ENCODE data around the gene LYRM1.

LYRM1 gene

GRCh38 chr16:20904507-20905081 lies 4.0 kb downstream of the LYRM1 start:
- Histone ChIP-seq H3K36me3 (replicated peaks) (no peaks in the 10 kb centered on the region), H3K27me3 (replicated peaks) (no peaks in the 10 kb centered on the region), H3K27ac (peak overlapping the region; percentile 54), H3K4me3 (ENCODE audit: low read depth, low read length) (no peak overlapping the region)
- DNase-seq, result peak; percentile 71
- in situ Hi-C loops (cut with HindIII; ENCODE audit: low pct_ligation_motif_present, low sequenced_read_pairs), result no loop called here
- TF ChIP-seq, protein P1, sequence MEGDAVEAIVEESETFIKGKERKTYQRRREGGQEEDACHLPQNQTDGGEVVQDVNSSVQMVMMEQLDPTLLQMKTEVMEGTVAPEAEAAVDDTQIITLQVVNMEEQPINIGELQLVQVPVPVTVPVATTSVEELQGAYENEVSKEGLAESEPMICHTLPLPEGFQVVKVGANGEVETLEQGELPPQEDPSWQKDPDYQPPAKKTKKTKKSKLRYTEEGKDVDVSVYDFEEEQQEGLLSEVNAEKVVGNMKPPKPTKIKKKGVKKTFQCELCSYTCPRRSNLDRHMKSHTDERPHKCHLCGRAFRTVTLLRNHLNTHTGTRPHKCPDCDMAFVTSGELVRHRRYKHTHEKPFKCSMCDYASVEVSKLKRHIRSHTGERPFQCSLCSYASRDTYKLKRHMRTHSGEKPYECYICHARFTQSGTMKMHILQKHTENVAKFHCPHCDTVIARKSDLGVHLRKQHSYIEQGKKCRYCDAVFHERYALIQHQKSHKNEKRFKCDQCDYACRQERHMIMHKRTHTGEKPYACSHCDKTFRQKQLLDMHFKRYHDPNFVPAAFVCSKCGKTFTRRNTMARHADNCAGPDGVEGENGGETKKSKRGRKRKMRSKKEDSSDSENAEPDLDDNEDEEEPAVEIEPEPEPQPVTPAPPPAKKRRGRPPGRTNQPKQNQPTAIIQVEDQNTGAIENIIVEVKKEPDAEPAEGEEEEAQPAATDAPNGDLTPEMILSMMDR (IDR thresholded peaks at IDR 0.05; ENCODE audit: low read depth, low read length, missing control alignments), result no peak

DNA sequence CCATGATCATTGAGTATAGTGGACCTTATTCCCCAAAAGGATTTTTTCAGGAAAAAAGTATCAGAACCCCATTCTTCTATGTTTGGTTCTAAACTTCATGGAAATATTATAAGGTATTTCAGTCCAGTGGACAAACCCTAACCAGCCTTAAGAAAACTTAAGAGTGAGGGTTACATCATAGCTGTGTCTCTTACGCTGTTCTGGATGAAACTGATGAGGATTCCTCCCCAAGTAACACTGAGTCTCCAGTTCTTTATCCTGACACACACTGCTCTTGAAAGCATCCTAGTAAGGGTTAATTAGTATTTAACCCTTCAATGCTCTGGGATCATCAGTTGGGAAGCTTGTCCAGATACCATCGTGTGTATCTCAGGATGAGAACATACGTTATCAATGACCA lies 5.0 kb downstream of the LYRM1 start:
- peak overlapping the region; percentile 63 for H3K27ac ChIP-seq
- no peak overlapping the region for H3K4me3 ChIP-seq (ENCODE audit: low read depth, low read length)
- no peak for DNase-seq
- no peaks in the 10 kb centered on the region for H3K36me3 ChIP-seq (replicated peaks)
- TF ChIP-seq, protein P1 (IDR thresholded peaks at IDR 0.05; ENCODE audit: low read depth, low read length, missing control alignments), result no peak
- in situ Hi-C loops (cut with HindIII; ENCODE audit: low pct_ligation_motif_present, low sequenced_read_pairs), result no loop called here
- H3K27me3 ChIP-seq (replicated peaks), result no peaks in the 10 kb centered on the region

GRCh38 chr16:20906341-20907255 lies 6.0 kb downstream of the LYRM1 start:
- Histone ChIP-seq H3K36me3 (replicated peaks) (no peaks in the 10 kb centered on the region), H3K27ac (peak overlapping the region; percentile 63), H3K27me3 (replicated peaks) (no peaks in the 10 kb centered on the region), H3K4me3 (ENCODE audit: low read depth, low read length) (no peak overlapping the region)
- DNase-seq, result peak; percentile 42
- in situ Hi-C loops (cut with HindIII; ENCODE audit: low pct_ligation_motif_present, low sequenced_read_pairs), result no loop called here
- TF ChIP-seq, protein P1 (IDR thresholded peaks at IDR 0.05; ENCODE audit: low read depth, low read length, missing control alignments), result no peak

DNA sequence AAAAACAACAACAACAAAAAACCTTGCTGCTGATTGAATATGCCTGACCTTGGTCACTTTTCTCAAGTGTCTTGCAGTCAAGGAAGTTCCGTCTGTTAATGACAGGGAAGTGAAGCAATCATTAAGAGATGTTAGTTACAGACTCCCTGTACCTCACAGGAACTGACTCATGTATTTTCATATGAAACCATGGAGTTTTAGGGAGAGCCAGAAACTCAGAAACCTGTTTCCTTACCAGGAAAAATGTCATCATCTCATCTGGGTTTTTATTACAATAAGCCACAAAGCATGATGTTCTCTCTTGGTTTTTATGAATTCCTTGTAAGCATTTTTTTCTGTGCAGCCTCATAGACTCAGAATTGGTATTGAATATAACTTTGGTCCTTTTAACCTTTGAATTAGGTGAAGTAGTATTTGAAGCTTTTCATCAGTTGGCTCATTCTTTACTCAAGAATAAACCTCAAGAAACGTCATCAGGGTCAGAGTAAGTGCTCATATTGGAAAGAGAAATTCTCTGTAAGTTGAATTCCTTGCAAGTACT lies 10.3 kb downstream of the LYRM1 start:
- no peak overlapping the region for H3K4me3 ChIP-seq (ENCODE audit: low read depth, low read length)
- peak overlapping the region; percentile 92 for H3K27ac ChIP-seq
- no peaks in the 10 kb centered on the region for H3K36me3 ChIP-seq (replicated peaks)
- peak; percentile 65 for DNase-seq
- no peaks in the 10 kb centered on the region for H3K27me3 ChIP-seq (replicated peaks)
- TF ChIP-seq, protein P1 (IDR thresholded peaks at IDR 0.05; ENCODE audit: low read depth, low read length, missing control alignments), result no peak
- in situ Hi-C loops (cut with HindIII; ENCODE audit: low pct_ligation_motif_present, low sequenced_read_pairs), result no loop called here

- peak overlapping the region; percentile 92 for H3K27ac ChIP-seq
- no peaks in the 10 kb centered on the region for H3K27me3 ChIP-seq (replicated peaks)
- TF ChIP-seq, protein P1 (IDR thresholded peaks at IDR 0.05; ENCODE audit: low read depth, low read length, missing control alignments), result no peak
- in situ Hi-C loops (cut with HindIII; ENCODE audit: low pct_ligation_motif_present, low sequenced_read_pairs), result no loop called here
- peak; percentile 43 for DNase-seq
- H3K4me3 ChIP-seq (ENCODE audit: low read depth, low read length), result no peak overlapping the region
- no peaks in the 10 kb centered on the region for H3K36me3 ChIP-seq (replicated peaks)
These were observed 10.8 kb downstream of the LYRM1 start for GRCh38 chr16:20911361-20911760.
